Measurements from ENCODE around the gene MGAT4C.

MGAT4C gene

DNA sequence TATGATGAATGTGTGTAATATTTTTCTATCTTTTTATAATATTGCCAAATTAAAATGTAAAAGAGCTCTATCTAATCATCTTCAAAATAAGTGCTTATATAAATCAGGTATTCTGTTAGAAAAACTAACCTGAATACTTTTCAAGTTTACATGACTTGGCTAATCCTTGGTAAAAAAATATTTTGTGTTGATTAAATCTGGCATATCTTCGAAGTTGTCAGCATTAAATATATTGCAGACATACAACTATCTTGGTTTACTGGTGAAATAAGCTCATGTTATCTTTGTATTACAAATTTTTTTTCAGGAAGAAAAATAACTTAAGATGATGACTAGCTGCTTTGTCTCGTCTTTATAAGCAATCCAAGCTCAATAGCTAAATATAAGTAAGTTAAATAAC lies 39.6 kb downstream of the MGAT4C start:
- TF ChIP-seq, protein P1, sequence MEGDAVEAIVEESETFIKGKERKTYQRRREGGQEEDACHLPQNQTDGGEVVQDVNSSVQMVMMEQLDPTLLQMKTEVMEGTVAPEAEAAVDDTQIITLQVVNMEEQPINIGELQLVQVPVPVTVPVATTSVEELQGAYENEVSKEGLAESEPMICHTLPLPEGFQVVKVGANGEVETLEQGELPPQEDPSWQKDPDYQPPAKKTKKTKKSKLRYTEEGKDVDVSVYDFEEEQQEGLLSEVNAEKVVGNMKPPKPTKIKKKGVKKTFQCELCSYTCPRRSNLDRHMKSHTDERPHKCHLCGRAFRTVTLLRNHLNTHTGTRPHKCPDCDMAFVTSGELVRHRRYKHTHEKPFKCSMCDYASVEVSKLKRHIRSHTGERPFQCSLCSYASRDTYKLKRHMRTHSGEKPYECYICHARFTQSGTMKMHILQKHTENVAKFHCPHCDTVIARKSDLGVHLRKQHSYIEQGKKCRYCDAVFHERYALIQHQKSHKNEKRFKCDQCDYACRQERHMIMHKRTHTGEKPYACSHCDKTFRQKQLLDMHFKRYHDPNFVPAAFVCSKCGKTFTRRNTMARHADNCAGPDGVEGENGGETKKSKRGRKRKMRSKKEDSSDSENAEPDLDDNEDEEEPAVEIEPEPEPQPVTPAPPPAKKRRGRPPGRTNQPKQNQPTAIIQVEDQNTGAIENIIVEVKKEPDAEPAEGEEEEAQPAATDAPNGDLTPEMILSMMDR (conservative IDR thresholded peaks at IDR 0.05; ENCODE audit: low read depth, low read length): no peak
- H3K9ac ChIP-seq: no peak overlapping the region

DNA sequence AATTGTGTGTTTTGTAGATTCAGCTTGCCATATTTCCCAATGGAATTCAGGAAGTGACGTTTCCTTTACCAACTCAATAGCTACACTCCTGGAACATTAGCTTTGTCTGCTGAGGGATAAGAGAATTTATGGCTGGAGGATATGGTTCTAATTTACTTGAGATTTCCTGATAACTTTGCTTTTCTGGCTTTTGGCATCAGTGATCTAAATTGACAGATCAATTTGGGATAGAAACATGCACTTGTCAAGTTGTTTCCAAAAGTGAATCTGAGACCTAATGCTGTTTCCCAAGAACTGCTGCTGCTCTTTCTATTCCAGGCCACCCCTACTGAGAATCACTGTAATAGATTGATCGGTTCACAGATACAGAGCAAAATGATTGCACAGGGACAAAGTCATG lies 43.2 kb downstream of the MGAT4C start:
- TF ChIP-seq, protein P1 (conservative IDR thresholded peaks at IDR 0.05; ENCODE audit: low read depth, low read length): no peak
- H3K27ac ChIP-seq: no peak overlapping the region

More for the DNA sequence above, 39.6 kb downstream of the MGAT4C start:
- H3K4me1 ChIP-seq (ENCODE audit: low read depth, poor library complexity, severe bottlenecking): no peaks in the 10 kb centered on the region
- H3K36me3 ChIP-seq (ENCODE audit: insufficient read depth): no peaks in the 10 kb centered on the region
- no peaks in the 10 kb centered on the region for H4K20me1 ChIP-seq (ENCODE audit: insufficient read depth)
- no peak overlapping the region for H3K4me3 ChIP-seq (IDR thresholded peaks at IDR 0.05; ENCODE audit: insufficient read depth, low read depth, low read length)
- no peak overlapping the region for H3K27ac ChIP-seq
- no peaks in the 10 kb centered on the region for H3K27me3 ChIP-seq (ENCODE audit: insufficient read depth, low read depth)
- H3K4me2 ChIP-seq: no peak overlapping the region
- H2AFZ ChIP-seq (ENCODE audit: low read depth): no peak overlapping the region
- no peaks in the 10 kb centered on the region for H3K79me2 ChIP-seq (ENCODE audit: insufficient read depth, low read depth)

DNA sequence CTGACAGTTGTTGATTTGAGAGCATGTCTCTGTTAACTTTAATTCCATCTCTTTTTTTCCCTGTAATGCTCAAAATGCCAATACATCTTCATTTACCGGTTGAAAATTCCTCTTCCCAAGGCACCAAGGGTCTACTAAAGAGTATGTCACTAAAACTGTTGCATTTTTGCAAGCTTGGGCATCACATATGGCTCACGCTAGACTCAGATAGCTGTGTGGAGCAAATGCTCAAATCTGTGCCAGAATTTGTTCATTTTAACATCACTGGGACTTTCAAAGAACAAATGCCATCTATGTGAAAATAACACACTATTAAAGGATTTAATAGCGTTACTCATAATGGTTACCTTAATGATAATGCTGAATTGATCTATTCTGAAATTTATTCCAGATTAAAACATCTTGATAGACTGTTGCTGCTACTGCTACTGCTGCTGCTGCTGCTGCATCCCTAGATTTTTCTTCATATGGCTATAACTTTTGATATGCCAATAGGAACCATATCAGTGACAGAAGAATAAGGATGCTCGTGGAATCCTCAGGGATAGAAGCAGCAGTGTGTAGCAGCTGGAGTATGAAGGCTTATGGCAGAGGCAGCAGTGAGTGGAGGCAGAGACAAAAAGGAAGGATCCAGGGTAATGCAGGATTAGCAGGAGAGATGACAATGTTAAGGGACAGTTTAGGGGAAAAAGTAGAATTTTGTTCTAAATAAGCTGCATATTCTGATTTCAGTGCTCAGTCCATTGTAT lies 57.3 kb downstream of the MGAT4C start:
- H3K79me2 ChIP-seq (ENCODE audit: insufficient read depth, low read depth): no peaks in the 10 kb centered on the region

More for the DNA sequence above, 43.2 kb downstream of the MGAT4C start:
- Histone ChIP-seq H3K27me3 (ENCODE audit: insufficient read depth, low read depth) (no peaks in the 10 kb centered on the region), H3K4me3 (IDR thresholded peaks at IDR 0.05; ENCODE audit: insufficient read depth, low read depth, low read length) (no peak overlapping the region), H3K79me2 (ENCODE audit: insufficient read depth, low read depth) (no peaks in the 10 kb centered on the region), H3K9ac (no peak overlapping the region), H3K4me1 (ENCODE audit: low read depth, poor library complexity, severe bottlenecking) (no peaks in the 10 kb centered on the region), H4K20me1 (ENCODE audit: insufficient read depth) (no peaks in the 10 kb centered on the region), H3K36me3 (ENCODE audit: insufficient read depth) (no peaks in the 10 kb centered on the region), H2AFZ (ENCODE audit: low read depth) (no peak overlapping the region), H3K4me2 (no peak overlapping the region)

DNA sequence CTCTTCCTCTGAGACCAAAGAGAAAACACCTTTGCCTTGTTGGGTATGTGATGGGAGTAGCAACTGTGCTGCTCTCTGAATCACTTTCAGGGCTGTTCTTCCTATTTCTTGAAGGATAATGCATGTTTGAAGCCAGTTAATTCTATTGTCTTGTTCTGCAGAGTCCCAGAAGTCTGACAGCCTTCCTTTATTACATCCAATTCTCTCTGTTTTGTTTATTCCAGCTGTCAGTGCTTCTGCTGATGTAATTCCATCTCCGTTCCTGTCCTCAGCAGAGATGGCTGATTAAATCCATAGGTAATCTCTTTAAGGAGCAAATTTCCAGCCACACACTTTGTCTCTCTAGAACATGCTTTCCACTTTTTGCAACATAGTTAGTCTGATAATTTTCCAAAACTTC lies 59.7 kb downstream of the MGAT4C start:
- Histone ChIP-seq H3K4me1 (ENCODE audit: low read depth, poor library complexity, severe bottlenecking) (no peaks in the 10 kb centered on the region), H3K4me3 (IDR thresholded peaks at IDR 0.05; ENCODE audit: insufficient read depth, low read depth, low read length) (no peak overlapping the region), H3K4me2 (no peak overlapping the region), H3K27ac (no peak overlapping the region), H3K9ac (no peak overlapping the region), H3K36me3 (ENCODE audit: insufficient read depth) (no peaks in the 10 kb centered on the region), H4K20me1 (ENCODE audit: insufficient read depth) (no peaks in the 10 kb centered on the region), H2AFZ (ENCODE audit: low read depth) (no peak overlapping the region), H3K27me3 (ENCODE audit: insufficient read depth, low read depth) (no peaks in the 10 kb centered on the region), H3K79me2 (ENCODE audit: insufficient read depth, low read depth) (no peaks in the 10 kb centered on the region)
- TF ChIP-seq, protein P1 (conservative IDR thresholded peaks at IDR 0.05; ENCODE audit: low read depth, low read length): no peak

More for the DNA sequence above, 57.3 kb downstream of the MGAT4C start:
- no peak overlapping the region for H3K27ac ChIP-seq
- H4K20me1 ChIP-seq (ENCODE audit: insufficient read depth): no peaks in the 10 kb centered on the region
- H3K9ac ChIP-seq: no peak overlapping the region
- H3K4me1 ChIP-seq (ENCODE audit: low read depth, poor library complexity, severe bottlenecking): no peaks in the 10 kb centered on the region
- no peaks in the 10 kb centered on the region for H3K36me3 ChIP-seq (ENCODE audit: insufficient read depth)
- H2AFZ ChIP-seq (ENCODE audit: low read depth): no peak overlapping the region
- H3K4me2 ChIP-seq: no peak overlapping the region
- H3K4me3 ChIP-seq (IDR thresholded peaks at IDR 0.05; ENCODE audit: insufficient read depth, low read depth, low read length): no peak overlapping the region
- TF ChIP-seq, protein P1 (conservative IDR thresholded peaks at IDR 0.05; ENCODE audit: low read depth, low read length): no peak
- H3K27me3 ChIP-seq (ENCODE audit: insufficient read depth, low read depth): no peaks in the 10 kb centered on the region
